ENCODE data around the gene SYT11.

GRCh38 chr1:155918660-155919059 lies 59.3 kb downstream of the SYT11 start:
- TF ChIP-seq POLR2A (IDR thresholded peaks at IDR 0.05): no peak
- TF ChIP-seq, protein P1, sequence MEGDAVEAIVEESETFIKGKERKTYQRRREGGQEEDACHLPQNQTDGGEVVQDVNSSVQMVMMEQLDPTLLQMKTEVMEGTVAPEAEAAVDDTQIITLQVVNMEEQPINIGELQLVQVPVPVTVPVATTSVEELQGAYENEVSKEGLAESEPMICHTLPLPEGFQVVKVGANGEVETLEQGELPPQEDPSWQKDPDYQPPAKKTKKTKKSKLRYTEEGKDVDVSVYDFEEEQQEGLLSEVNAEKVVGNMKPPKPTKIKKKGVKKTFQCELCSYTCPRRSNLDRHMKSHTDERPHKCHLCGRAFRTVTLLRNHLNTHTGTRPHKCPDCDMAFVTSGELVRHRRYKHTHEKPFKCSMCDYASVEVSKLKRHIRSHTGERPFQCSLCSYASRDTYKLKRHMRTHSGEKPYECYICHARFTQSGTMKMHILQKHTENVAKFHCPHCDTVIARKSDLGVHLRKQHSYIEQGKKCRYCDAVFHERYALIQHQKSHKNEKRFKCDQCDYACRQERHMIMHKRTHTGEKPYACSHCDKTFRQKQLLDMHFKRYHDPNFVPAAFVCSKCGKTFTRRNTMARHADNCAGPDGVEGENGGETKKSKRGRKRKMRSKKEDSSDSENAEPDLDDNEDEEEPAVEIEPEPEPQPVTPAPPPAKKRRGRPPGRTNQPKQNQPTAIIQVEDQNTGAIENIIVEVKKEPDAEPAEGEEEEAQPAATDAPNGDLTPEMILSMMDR (IDR thresholded peaks at IDR 0.05): no peak
